Activated T-cell treated with anti-CD3 and anti-CD28 coated beads for 4 hours (primary cell): Measurements from ENCODE around the gene P2RX4.
"Not testable (repeated sequence)": the region's sequence is repeated elsewhere in the genome, so short reads cannot be mapped to it uniquely, and the experiment has no call there.

Experiments
- DNase-seq: peaks from one replicate; pipeline ENCODE4 v3.0.0-alpha.2; 2020

P2RX4 gene

GRCh38 chr12:121189131-121189530 is 20.8 kb upstream of the P2RX4 start:
- DNase-seq, result no peak

- DNase-seq, result no peak
Observed at GRCh38 chr12:121189619-121190155, 20.2 kb upstream of the P2RX4 start.

- DNase-seq, result no peak
Observed at GRCh38 chr12:121190523-121191031, 19.4 kb upstream of the P2RX4 start.

DNA sequence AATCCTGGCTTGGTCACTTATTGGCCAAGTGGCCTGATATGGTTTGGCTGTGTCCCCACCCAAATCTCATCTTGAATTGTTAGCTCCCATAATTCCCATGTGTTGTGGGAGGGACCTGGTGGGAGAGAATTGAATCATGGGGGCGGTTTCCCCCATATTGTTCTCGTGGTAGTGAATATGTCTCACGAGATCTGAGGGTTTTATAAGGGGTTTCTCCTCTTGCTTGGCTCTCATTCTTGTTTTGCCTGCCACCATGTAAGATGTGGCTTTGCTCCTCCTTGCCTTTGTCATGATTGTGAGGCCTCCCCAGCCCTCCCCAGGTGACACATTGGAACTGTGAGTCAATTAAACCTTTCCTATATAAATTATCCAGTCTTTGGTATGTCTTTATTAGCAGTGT is 18.8 kb upstream of the P2RX4 start:
- no peak for DNase-seq

DNA sequence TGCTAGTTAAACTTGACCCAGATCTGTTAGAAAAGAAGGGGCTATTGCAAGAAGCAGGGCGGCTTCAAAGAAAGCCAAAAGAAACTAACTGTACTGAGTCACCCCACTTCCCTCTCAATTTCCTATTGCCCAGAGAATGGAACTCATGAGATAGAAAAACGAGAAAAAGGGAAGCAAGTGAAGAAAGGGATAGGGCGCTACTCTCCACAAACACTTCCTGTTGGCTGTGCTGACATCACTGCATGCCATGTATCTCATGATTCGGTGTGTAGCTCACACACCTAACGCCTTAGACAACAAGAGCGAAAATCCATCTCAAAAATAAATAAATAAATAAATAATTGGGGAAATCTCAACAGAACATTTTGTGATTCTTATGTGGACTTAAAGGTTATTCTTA is 13.0 kb upstream of the P2RX4 start:
- no peak for DNase-seq

DNA sequence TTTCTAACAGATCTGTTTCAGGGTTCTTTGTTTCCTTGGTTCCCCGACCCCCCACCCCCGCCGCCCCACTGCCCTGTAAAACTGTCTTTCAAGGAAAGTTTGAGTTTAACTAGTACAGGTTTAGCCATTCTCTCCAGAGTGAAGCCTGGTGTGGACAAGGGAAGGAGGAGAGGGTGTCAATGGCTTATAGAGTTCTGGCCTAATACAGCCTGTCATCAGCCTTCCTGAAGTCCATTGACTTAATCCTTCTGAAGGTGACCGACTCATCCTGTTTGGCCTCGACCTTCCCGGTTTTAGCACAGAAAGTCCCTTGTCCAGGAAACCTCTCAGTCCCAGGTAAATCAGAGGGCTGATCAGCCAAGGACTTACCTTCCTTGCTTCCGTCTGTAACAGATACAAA is 11.0 kb upstream of the P2RX4 start:
- DNase-seq, result no peak

GRCh38 chr12:121201140-121201539 is 8.8 kb upstream of the P2RX4 start:
- not testable (repeated sequence) for DNase-seq

DNA sequence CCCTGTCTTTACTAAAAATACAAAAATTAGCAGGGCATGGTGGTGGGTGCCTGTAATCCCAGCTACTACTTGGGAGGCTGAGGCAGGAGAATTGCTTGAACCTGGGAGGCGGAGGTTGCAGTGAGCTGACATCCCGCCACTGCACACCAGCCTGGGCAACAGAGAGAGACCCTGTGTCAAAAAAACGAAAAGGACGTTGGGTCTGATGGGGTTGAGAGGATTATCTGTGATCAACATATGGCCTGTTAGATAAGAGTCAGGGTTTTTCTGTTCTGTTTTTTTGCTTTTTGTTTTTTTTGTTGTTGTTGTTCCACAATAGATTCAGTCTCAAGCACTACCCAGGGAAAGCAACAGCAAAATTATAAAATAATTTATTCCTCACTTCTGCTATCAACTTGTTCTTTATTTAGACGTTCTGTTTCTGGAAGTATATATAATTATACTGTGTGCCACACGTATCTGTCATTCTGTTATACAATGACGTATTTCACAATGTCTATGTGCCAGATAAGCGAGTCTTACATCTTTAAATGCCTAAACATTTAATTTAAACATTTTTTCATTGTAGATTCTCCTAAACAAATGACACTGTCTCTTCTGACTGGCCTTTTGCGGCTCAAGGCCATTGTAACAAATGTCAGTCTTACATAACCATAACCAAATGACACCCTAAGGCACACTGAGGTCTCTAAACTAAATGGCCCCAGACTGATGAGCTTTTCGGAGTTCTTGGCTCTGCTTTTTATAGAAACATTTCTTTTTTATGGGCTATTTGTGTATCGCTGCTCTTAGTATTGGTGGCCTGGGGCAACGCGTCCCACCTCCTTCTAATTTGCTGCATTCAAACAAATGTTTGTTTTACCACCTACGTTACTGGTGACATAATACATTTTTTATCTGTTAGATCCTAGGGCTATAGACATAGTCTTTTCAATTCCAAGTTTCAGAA is 7.2 kb upstream of the P2RX4 start:
- no peak for DNase-seq

DNA sequence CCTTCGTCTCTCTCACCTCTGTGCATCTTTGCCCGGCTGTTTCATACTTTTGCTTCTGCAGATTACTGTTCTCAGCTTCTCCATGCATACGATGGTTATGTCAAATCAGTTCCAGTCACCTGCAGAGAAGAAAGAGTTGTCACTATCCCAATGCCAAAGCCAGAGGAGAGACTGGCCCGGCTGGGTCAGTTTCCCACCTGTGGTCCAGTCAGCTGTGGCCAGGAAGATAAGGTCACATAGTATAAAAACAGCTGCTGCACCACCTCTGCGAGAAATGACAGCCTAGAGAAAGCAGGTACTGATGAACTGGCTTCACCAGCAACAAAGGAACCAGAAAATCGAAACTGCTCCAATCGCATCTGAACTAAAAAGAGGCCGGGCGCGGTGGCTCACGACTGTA is 6.4 kb upstream of the P2RX4 start:
- DNase-seq, result no peak

- DNase-seq, result no peak
Observed at GRCh38 chr12:121205491-121205890, 4.4 kb upstream of the P2RX4 start.

DNA sequence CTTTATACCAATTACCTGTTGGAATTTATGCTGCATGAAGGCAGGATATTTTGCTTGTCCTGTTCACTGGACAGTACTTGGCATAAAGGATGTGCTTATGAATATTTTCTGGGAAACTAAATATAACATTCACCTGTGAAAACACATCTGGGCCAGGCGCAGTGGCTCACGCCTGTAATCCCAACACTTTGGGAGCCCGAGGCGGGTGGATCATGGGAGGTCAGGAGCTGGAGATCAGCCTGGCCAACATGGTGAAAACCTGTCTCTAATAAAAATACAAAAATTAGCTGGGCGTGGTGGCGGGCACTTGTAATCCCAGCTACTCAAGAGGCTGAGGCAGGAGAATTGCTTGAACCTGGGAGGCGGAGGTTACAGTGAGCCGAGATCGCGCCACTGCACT is 1.4 kb upstream of the P2RX4 start:
- DNase-seq, result not testable (repeated sequence)

- no peak for DNase-seq
Observed at GRCh38 chr12:121209221-121209620, 708 bp upstream of the P2RX4 start.

DNA sequence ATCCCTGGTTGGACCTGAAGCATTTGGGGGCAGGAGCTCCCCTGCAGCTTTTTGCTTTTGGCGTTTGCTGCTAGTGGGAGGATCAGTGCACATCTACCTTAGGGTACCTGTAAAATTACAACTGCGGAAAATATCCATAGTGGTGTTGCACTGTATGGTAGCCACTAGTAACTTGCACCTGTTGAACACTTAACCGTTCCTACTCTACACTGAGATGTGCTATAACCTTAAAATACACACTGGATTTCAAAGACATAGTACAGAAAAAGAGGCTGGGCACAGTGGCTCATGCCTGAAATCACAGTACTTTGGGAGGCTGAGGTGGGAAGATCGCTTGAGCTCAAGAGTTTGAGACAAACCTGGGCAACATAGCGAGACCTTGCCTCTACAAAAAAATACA is 2.9 kb downstream of the P2RX4 start:
- DNase-seq, result no peak

DNA sequence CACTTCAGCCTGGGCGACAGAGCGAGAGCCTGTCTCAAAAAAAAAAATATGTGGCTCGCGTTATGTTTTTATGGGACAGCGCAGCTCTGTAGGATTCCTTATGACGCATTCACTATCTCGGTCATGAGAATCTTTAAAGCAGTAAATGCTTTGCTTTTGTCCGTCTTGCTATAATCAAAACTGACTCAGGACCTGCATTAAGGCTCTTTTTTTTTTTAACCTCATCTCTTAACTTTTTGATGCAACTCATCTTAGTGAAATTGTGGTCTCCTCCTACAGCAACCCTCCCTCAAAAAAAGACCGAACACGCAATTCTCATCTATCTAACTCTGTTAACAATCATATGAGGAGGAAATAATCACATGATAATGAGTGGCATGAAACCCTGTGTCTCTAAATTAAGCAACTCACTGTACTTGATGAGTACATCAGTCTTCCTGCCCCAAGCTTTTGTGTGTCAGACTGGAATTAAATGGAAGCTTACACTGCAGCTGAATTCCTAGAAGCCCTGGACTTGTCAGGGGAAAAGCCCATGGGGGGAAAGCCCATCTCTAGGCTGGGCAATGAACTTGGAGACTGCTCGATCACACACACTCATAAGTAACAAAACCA is 4.3 kb downstream of the P2RX4 start:
- no peak for DNase-seq

- DNase-seq, result no peak
Observed at GRCh38 chr12:121214855-121215745, 5.2 kb downstream of the P2RX4 start.

- no peak for DNase-seq
Observed at GRCh38 chr12:121216102-121216501, 6.2 kb downstream of the P2RX4 start.

DNA sequence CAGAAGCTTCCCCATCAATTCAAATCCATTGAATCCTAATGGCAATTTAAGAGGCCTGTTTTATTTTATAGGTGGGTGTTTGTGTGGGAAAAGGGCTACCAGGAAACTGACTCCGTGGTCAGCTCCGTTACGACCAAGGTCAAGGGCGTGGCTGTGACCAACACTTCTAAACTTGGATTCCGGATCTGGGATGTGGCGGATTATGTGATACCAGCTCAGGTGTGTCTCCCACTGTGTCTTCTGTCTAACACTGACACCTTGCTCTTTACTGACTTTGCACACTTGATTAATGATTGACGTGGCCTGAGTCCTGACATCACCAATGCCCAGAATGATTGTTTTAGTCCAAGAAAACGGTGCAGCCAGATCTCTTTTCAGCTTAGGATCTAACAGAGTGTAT is 7.1 kb downstream of the P2RX4 start:
- DNase-seq, result no peak

DNA sequence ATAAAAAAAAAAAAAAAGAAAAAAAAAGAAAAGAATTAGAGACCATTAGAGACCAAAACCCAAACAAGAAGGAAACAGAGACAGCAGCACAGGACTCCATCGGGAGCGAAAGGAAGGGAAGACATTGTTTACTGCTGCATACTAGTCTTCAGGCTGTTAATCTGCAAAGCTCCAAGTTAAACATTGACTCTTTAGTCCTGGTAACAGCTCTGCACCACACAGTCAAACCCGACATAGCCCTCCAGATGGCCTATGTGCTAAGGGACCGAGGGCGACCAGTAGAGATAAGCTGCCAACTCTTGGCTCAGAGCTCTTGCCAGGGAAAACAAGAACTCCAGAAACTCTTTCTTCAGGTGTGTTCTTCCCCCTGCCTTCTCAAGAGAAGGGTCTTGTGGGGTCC is 7.8 kb downstream of the P2RX4 start:
- DNase-seq, result no peak

DNA sequence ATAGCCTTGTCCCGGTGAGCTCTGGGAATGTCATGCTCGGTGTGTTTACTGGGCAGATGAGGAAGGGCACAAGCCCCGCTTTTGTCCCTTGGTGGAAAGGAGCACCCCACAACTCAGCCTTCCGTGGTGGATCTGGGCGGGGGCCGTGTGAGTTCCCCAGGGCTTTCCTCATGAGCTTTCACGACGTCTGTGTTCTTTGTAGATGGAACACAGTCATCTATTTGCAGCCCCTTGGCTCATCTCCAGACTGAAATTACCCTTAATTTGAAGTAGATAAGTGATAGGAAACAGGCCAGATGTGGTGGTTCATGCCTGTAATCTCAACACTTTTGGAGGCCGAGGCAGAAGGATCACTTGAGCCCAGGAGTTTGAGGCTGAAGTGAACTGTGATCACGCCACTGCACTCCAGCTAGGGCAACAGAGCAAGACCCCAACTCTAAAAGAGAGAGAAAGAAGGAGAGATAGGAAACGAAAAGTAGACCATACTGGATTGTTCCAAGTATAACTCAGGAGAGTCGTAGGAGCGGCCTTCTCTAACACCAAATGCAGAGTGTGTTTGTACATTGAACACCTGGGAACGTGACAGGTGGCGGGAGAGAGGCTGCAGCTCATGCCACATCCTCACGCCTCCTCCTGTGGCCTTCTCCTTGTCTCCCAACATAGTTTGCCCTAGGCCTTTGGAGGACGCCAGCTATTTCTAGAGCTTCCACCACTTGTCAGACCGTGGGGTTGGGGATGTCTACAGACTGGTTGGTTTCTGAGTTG is 8.8 kb downstream of the P2RX4 start:
- no peak for DNase-seq

DNA sequence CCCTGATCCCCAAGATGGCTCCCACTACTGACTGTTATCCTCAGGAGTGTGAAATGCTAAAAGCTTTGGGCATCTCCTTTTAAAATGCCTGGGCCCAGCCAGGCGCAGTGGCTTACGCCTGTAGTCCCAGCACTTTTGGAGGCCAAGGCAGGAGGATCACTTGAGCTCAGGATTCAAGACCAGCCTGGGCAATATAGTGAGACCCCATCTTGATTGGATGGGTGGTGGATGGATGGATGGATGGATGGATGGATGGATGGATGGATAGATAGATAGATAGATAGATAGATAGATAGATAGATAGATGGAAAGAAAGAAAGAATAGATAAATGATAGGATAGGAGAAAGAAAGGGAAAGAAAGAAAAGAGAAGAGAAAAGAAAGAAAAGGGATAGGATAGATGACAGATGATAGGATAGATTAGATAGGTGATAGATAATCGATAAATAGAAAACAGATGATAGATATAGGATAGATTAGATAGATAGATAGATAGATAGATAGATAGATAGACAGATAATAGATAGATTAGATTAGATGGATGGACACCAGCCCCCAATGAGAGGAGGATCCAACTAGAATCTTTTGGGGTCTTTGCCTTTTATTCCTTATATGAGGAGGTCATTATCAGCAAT is 9.5 kb downstream of the P2RX4 start:
- no peak for DNase-seq

- no peak for DNase-seq
Observed at GRCh38 chr12:121222847-121223246, 12.9 kb downstream of the P2RX4 start.
